Peyer's patch (tissue), 4 donors: ENCODE measurements around the gene VPS45. TPM values are rescaled to one million over a fixed set of nuclear protein-coding genes. Genes with fewer than 3 reads are reported as not detected.
A peak's percentile ranks its signal among the peaks of the same experiment; 100 is the strongest.

Source experiments
- DNase-seq, 3 donors: peaks; one replicate each; pipeline ENCODE4 v3.0.0-alpha.2; 2017 to 2019
- H3K27ac ChIP-seq, 4 donors: fragments of 200-600 bp; sonication (generic); one replicate each; pipeline ENCODE4 v1.5.1; 2016 to 2019
- H3K27me3 ChIP-seq, 2 donors: fragments of 200-600 bp; sonication (generic); one replicate each; pipeline ENCODE4 v1.5.1; 2019
- H3K36me3 ChIP-seq, 3 donors: fragments of 200-600 bp; sonication (generic); one replicate each; pipeline ENCODE4 v1.5.1; 2016 to 2019
- H3K4me1 ChIP-seq, 4 donors: fragments of 200-600 bp; sonication (generic); one replicate each; pipeline ENCODE4 v1.5.1; 2016 to 2019
- H3K4me3 ChIP-seq, 4 donors: fragments of 200-600 bp; sonication (generic); 1 replicate in 3 of 4; 2 replicates in 1 of 4; pipeline ENCODE4 v1.5.1; 2016 to 2019; ENCODE audit warnings: mild to moderate bottlenecking in 1 of 4
- H3K9me3 ChIP-seq, 4 donors: fragments of 200-600 bp; sonication (generic); one replicate each; pipeline ENCODE4 v1.5.1; 2016 to 2019; ENCODE audit warnings: mild to moderate bottlenecking in 1 of 4
- POLR2A ChIP-seq, 2 donors: fragments of 450-650 bp; IDR thresholded peaks; one replicate each; pipeline ENCODE4 v1.5.1; 2017; ENCODE audit warnings: antibody characterized with exemption in 2 of 2, mild to moderate bottlenecking in 2 of 2, moderate library complexity in 2 of 2
- total RNA-seq, 4 donors: library from RNA; depleted of rRNA; stranded (reverse); fragments of >200 nt; gene quantifications; one replicate each; pipeline ENCODE4 v1.1.0, GENCODE V29; 2016
- TF ChIP-seq, protein P1 (sequence below), 6 experiments: fragments of 450-650 bp in 4 of 6; fragments of 200-600 bp in 2 of 6; sonication (generic) in 1 of 6; IDR thresholded peaks; one replicate each; pipeline ENCODE4 v1.5.1; 2017 to 2019; ENCODE audit warnings: antibody characterized with exemption in 6 of 6, mild to moderate bottlenecking in 3 of 6, moderate library complexity in 1 of 6

Gene VPS45
- total RNA-seq, 4 donors from 2014 or later: 36.1 to 70.1 (median 42.0) TPM

DNA sequence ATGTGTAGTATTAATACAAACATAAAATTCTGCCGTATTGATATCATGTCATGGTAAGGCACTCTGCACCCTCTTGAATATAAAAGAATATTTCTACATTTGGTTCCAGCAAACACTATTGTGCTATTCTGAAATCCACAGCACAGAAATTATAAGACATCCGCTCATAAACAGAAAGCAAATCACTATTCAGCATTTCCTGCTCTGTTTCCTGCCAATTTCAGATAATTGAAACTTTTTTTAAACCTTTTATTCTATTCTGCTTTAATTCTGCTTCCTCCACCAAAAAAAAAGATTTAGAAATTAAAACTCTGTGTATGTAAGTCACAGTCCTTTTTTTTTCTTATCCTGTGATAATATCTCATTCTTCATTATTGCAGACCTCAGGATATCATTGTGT is 42.5 kb downstream of the VPS45 start:
- no peaks in the 10 kb centered on the region for H3K27me3 ChIP-seq
- peak overlapping the region in 3 of 4 donors; percentile 41 to 63 (median 55) for H3K27ac ChIP-seq
- DNase-seq: no peak
- no peak for TF ChIP-seq POLR2A (IDR thresholded peaks at IDR 0.05)
- TF ChIP-seq, protein P1, sequence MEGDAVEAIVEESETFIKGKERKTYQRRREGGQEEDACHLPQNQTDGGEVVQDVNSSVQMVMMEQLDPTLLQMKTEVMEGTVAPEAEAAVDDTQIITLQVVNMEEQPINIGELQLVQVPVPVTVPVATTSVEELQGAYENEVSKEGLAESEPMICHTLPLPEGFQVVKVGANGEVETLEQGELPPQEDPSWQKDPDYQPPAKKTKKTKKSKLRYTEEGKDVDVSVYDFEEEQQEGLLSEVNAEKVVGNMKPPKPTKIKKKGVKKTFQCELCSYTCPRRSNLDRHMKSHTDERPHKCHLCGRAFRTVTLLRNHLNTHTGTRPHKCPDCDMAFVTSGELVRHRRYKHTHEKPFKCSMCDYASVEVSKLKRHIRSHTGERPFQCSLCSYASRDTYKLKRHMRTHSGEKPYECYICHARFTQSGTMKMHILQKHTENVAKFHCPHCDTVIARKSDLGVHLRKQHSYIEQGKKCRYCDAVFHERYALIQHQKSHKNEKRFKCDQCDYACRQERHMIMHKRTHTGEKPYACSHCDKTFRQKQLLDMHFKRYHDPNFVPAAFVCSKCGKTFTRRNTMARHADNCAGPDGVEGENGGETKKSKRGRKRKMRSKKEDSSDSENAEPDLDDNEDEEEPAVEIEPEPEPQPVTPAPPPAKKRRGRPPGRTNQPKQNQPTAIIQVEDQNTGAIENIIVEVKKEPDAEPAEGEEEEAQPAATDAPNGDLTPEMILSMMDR (IDR thresholded peaks at IDR 0.05): no peak
- no peaks in the 10 kb centered on the region for H3K4me1 ChIP-seq
- no peaks in the 10 kb centered on the region for H3K9me3 ChIP-seq
- H3K4me3 ChIP-seq: no peak overlapping the region
- no peaks in the 10 kb centered on the region for H3K36me3 ChIP-seq

DNA sequence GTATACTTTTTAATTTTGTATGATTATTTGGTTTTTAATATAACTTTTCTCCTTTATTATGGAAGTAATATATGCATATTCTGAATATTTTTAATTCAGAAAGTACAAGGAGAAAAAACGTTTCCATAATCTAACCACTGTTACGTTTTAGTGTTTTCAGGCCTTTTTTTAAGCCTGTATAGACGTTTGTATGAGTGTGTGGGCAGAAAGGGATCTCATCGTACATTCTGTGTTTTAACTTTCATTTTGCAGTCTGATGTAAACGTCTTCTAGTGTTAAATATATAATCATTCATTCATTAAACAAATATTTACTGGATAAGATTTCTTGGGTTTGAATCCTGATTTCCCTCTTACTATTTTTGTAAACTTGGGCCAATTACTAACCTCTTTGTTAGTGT is 44.1 kb downstream of the VPS45 start:
- Histone ChIP-seq H3K4me1 (no peaks in the 10 kb centered on the region), H3K4me3 (no peak overlapping the region), H3K9me3 (no peaks in the 10 kb centered on the region), H3K27me3 (no peaks in the 10 kb centered on the region), H3K36me3 (no peaks in the 10 kb centered on the region), H3K27ac (peak overlapping the region in 1 of 4 donors; percentile 16)
- DNase-seq: no peak
- no peak for TF ChIP-seq POLR2A (IDR thresholded peaks at IDR 0.05)
- TF ChIP-seq, protein P1 (IDR thresholded peaks at IDR 0.05): no peak

DNA sequence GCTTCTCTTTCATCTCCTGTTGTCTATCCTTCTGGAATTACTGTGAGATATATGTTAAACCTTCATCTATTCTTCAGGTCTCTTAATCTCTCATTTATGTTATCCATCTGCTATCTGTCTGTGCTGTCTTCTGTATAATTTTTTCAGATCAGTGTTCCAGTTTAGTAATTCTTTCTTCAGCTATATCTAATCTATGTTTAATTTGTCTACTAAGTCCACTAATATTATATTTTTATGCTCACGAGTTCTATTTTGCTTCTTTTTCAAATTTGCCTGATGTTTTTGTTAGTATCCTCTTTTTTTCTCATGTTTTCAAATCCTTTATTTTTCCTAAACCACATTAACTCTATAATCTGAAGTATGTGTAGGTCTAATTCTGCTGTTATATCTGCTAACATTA is 47.5 kb downstream of the VPS45 start:
- Histone ChIP-seq H3K4me3 (no peak overlapping the region), H3K4me1 (no peaks in the 10 kb centered on the region), H3K9me3 (no peaks in the 10 kb centered on the region), H3K36me3 (no peaks in the 10 kb centered on the region), H3K27me3 (no peaks in the 10 kb centered on the region), H3K27ac (no peak overlapping the region)
- TF ChIP-seq POLR2A (IDR thresholded peaks at IDR 0.05): no peak
- TF ChIP-seq, protein P1 (IDR thresholded peaks at IDR 0.05): no peak
- DNase-seq: no peak

DNA sequence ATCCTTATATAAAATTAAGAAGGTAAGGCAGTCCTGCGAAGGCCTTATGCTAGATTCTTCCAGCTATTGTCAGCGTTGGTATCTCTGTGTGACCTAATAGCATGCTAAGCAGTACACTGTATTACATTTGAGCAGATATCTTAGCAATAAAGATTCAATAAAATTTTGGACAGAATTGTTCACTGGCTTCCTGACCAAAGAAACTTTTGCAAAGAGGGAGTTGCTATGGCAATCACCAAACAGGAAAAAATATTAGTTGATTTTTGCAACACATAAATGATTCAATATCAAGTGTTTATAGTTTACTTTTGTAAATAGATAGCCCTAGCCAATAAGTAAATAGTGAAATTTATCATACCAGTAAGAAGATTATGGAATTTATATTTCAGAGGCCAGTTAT is 51.1 kb downstream of the VPS45 start:
- no peak for TF ChIP-seq POLR2A (IDR thresholded peaks at IDR 0.05)
- TF ChIP-seq, protein P1 (IDR thresholded peaks at IDR 0.05): no peak
- H3K9me3 ChIP-seq: no peaks in the 10 kb centered on the region
- no peak overlapping the region for H3K4me3 ChIP-seq
- peaks cover 0 to 7% (median 0%) of the 10 kb centered on the region in 3 donors for H3K36me3 ChIP-seq
- no peaks in the 10 kb centered on the region for H3K27me3 ChIP-seq
- no peaks in the 10 kb centered on the region for H3K4me1 ChIP-seq
- no peak for DNase-seq
- peak overlapping the region in 2 of 4 donors; percentile 9 to 47 for H3K27ac ChIP-seq

DNA sequence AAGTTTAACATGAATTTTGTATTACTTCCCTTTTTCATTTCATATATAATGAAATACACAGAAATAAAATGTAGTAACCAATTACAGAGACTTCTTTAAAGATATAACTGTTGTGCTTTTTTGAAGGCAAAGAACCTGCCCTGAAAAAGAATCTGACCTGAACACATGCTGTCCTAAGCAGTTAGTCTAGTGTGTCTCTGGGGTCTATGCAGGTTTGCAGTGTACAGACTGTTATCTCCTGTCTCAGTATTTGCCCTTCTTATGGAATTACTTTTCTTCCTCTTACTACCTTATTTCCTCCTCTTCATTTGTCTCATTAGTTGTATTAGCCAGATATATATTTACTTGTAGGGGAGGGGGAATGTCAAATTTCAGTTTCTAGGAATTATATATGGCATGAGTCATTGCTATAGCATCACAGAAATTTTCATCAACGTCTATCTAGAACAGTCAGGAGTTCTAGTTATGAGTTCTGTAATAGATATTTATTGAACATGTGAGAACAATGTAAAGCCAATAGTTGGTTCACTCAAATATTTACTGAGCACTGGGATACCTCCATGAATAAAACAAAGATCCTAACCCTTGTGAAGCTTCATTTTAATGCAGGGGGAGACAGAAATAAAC is 53.8 kb downstream of the VPS45 start:
- TF ChIP-seq, protein P1 (IDR thresholded peaks at IDR 0.05): no peak
- no peak for TF ChIP-seq POLR2A (IDR thresholded peaks at IDR 0.05)
- Histone ChIP-seq H3K4me3 (no peak overlapping the region), H3K4me1 (no peaks in the 10 kb centered on the region), H3K9me3 (no peaks in the 10 kb centered on the region), H3K27me3 (no peaks in the 10 kb centered on the region), H3K36me3 (peaks cover 0 to 7% (median 0%) of the 10 kb centered on the region in 3 donors), H3K27ac (no peak overlapping the region)
- DNase-seq: no peak
